HCT116 (cell line): ENCODE results near the gene IL1F10. TPM values are rescaled to one million over a fixed set of nuclear protein-coding genes. Genes with fewer than 3 reads are reported as not detected.

Experiments
- ATAC-seq: fragments of 200-7000 bp; cut with Tn5 transposase; 2 replicates; pipeline ENCODE4 v1.9.1; 2020; ENCODE audit warnings: mild to moderate bottlenecking, moderate library complexity
- BruUV-seq: library from RNA; stranded (reverse); fragments of 400-500 nt; replicated peaks from 2 replicates; lab custom pipeline; 2021; lab: Mats Ljungman, UMichigan
- CTCF ChIA-PET: fragments of 300-600 bp; sonication (Branson Sonifier 250); formaldehyde crosslinking; loops from one replicate; lab custom pipeline; 2021; ENCODE audit warnings: antibody characterized with exemption; lab: Charles Lee
- POLR2A ChIA-PET: fragments of 300-600, 350-600 bp; sonication (Branson Sonifier 250); formaldehyde crosslinking; loops from one replicate; lab custom pipeline; 2021; ENCODE audit warnings: antibody characterized with exemption; lab: Charles Lee
- RAD21 ChIA-PET, 2 experiments: fragments of 300-600 bp; sonication (Branson Sonifier 250); formaldehyde crosslinking; loops; one replicate each; lab custom pipeline; 2023; ENCODE audit warnings: low total read pairs in 2 of 2; ENCODE audit not compliant: uncharacterized antibody in 2 of 2, unreplicated experiment in 2 of 2, low non-redundant PET in 1 of 2; lab: Charles Lee
- DNase-seq: peaks from one replicate; pipeline ENCODE4 v3.0.0-alpha.2; 2010; ENCODE audit warnings: low read depth, low spot score
- H2AFZ ChIP-seq: fragments of 200-600 bp; shearing (Covaris generic), sonication (generic); 2 replicates; pipeline ENCODE4 v1.6.1; 2017; ENCODE audit warnings: low read depth, mixed run types, mixed read lengths, antibody characterized with exemption, low read length; ENCODE audit not compliant: poor library complexity, severe bottlenecking
- H3K27ac ChIP-seq: 2 replicates; pipeline ENCODE4 v1.5.1; 2012; ENCODE audit warnings: low read depth, low read length
- H3K27me3 ChIP-seq: fragments of 200-600 bp; sonication (generic); 2 replicates; pipeline ENCODE4 v1.6.1; 2016; ENCODE audit warnings: mixed run types, low read length, mixed read lengths; ENCODE audit not compliant: insufficient read depth
- H3K36me3 ChIP-seq, 2 experiments: fragments of 200-500 bp in 1 of 2; fragments of 200-600 bp in 1 of 2; sonication (Bioruptor generic) in 1 of 2; sonication (generic) in 1 of 2; 2 replicates each; pipeline versions ENCODE4 v1.5.1 to v1.6.1; 2014 to 2016; ENCODE audit warnings: low read length in 2 of 2, inconsistent platforms in 1 of 2, mixed read lengths in 1 of 2, mixed run types in 1 of 2; ENCODE audit not compliant: insufficient read depth in 2 of 2, control insufficient read depth in 1 of 2
- H3K4me1 ChIP-seq, 2 experiments: fragments of 200-600 bp in 1 of 2; sonication (generic) in 1 of 2; 2 replicates each; pipeline versions ENCODE4 v1.5.1 to v1.6.1; 2012 to 2017; ENCODE audit warnings: low read length in 2 of 2, inconsistent platforms in 1 of 2, mild to moderate bottlenecking in 1 of 2, mixed read lengths in 1 of 2, mixed run types in 1 of 2, moderate library complexity in 1 of 2; ENCODE audit not compliant: insufficient read depth in 2 of 2, control insufficient read depth in 1 of 2
- H3K4me2 ChIP-seq: fragments of 200-600 bp; sonication (generic); 2 replicates; pipeline ENCODE4 v1.6.1; 2017; ENCODE audit warnings: mixed run types, low read length, mixed read lengths
- H3K4me3 ChIP-seq, 2 experiments: fragments of 200-600 bp in 1 of 2; sonication (generic) in 1 of 2; replicated peaks in 1 of 2; 2 replicates each; pipeline ENCODE4 v1.5.1; 2011 to 2016; ENCODE audit warnings: low read length in 2 of 2, control low read depth in 1 of 2, low read depth in 1 of 2, mild to moderate bottlenecking in 1 of 2, mixed read lengths in 1 of 2, mixed run types in 1 of 2
- H3K79me2 ChIP-seq: fragments of 200-600 bp; sonication (generic); 2 replicates; pipeline ENCODE4 v1.6.1; 2017; ENCODE audit warnings: mild to moderate bottlenecking, mixed run types, low read length, moderate library complexity, mixed read lengths; ENCODE audit not compliant: insufficient read depth
- H3K9ac ChIP-seq: fragments of 200-600 bp; sonication (generic); 2 replicates; pipeline ENCODE4 v1.6.1; 2016; ENCODE audit warnings: low read length, mixed read lengths
- H3K9me2 ChIP-seq: fragments of 200-600 bp; sonication (generic), shearing (Covaris generic); 2 replicates; pipeline ENCODE4 v1.6.1; 2017; ENCODE audit warnings: mixed run types, mild to moderate bottlenecking, moderate library complexity; ENCODE audit not compliant: insufficient read depth
- H3K9me3 ChIP-seq, 2 experiments: fragments of 200-500 bp in 1 of 2; fragments of 200-600 bp in 1 of 2; sonication (Bioruptor generic) in 1 of 2; sonication (generic) in 1 of 2; 2 replicates each; pipeline ENCODE4 v1.6.1; 2014 to 2017; ENCODE audit warnings: low read length in 2 of 2, mixed read lengths in 2 of 2, inconsistent platforms in 1 of 2, low read depth in 1 of 2, mild to moderate bottlenecking in 1 of 2, mixed run types in 1 of 2, moderate library complexity in 1 of 2; ENCODE audit not compliant: control insufficient read depth in 1 of 2, insufficient read depth in 1 of 2
- H4K20me1 ChIP-seq: fragments of 200-600 bp; sonication (generic), shearing (Covaris generic); 2 replicates; pipeline ENCODE4 v1.6.1; 2017; ENCODE audit warnings: mixed run types, mild to moderate bottlenecking, moderate library complexity; ENCODE audit not compliant: insufficient read depth
- ATF3 ChIP-seq: IDR thresholded peaks from 2 replicates; pipeline ENCODE4 v1.6.1; 2012
- CEBPB ChIP-seq: IDR thresholded peaks from 2 replicates; pipeline ENCODE4 v1.6.1; 2012; ENCODE audit warnings: low read depth
- EGR1 ChIP-seq: IDR thresholded peaks from 2 replicates; pipeline ENCODE4 v1.6.1; 2012; ENCODE audit warnings: low read depth
- EZH2 ChIP-seq: fragments of 200-600 bp; sonication (generic); IDR thresholded peaks from 2 replicates; pipeline ENCODE4 v1.6.1; 2017; ENCODE audit warnings: antibody characterized with exemption, mixed run types
- EZH2phosphoT487 ChIP-seq: fragments of 200-600 bp; IDR thresholded peaks from 2 replicates; pipeline ENCODE4 v1.6.1; 2018; ENCODE audit warnings: antibody characterized with exemption, borderline replicate concordance
- FOSL1 ChIP-seq: IDR thresholded peaks from 2 replicates; pipeline ENCODE4 v1.6.1; 2012; ENCODE audit warnings: low read depth
- JUND ChIP-seq: IDR thresholded peaks from 2 replicates; pipeline ENCODE4 v1.6.1; 2012
- POLR2A ChIP-seq: IDR thresholded peaks from 2 replicates; pipeline ENCODE4 v1.7.0; 2011; ENCODE audit warnings: borderline replicate concordance; ENCODE audit not compliant: insufficient read depth, insufficient read length; ENCODE audit errors: extremely low read depth
- POLR2AphosphoS5 ChIP-seq: IDR thresholded peaks from 2 replicates; pipeline ENCODE4 v1.6.1; 2011; ENCODE audit warnings: mild to moderate bottlenecking, low read depth, low read length, moderate library complexity
- RAD21 ChIP-seq: IDR thresholded peaks from 2 replicates; pipeline ENCODE4 v1.6.1; 2012; ENCODE audit warnings: low read depth, mild to moderate bottlenecking
- REST ChIP-seq: IDR thresholded peaks from 2 replicates; pipeline ENCODE4 v1.6.1; 2012; ENCODE audit warnings: low read depth
- SRF ChIP-seq: IDR thresholded peaks from 2 replicates; pipeline ENCODE4 v1.6.1; 2012; ENCODE audit warnings: low read depth
- TCF7L2 ChIP-seq: IDR thresholded peaks from 2 replicates; pipeline ENCODE4 v1.7.0; 2011; ENCODE audit warnings: borderline replicate concordance, inconsistent platforms; ENCODE audit not compliant: insufficient read depth, insufficient read length; ENCODE audit errors: extremely low read depth
- YY1 ChIP-seq: IDR thresholded peaks from 2 replicates; pipeline ENCODE4 v1.6.1; 2011; ENCODE audit warnings: low read length, low read depth, moderate library complexity, mild to moderate bottlenecking; ENCODE audit not compliant: insufficient replicate concordance; ENCODE audit errors: extremely low read depth
- ZFX ChIP-seq: fragments of 450-650 bp; IDR thresholded peaks from 2 replicates; pipeline ENCODE4 v1.6.1; 2017
- ZNF274 ChIP-seq: fragments of 200-500 bp; sonication (Bioruptor generic); IDR thresholded peaks from 2 replicates; pipeline ENCODE4 v1.6.1; 2014; ENCODE audit warnings: mild to moderate bottlenecking, low read depth, low read length, inconsistent platforms
- intact Hi-C: fragments of 100-400 bp; cut with micrococcal nuclease; formaldehyde crosslinking; loops from 2 replicates; pipeline ENCODE4 v1.10.0; 2022
- total RNA-seq: library from RNA; stranded (reverse); gene quantifications from one replicate; pipeline ENCODE4 v1.2.1, GENCODE V29; 2021; ENCODE audit not compliant: unreplicated experiment

The IL1F10 gene
- total RNA-seq, 1 experiment from 2014 or later, result not detected

GRCh38 chr2:113069676-113070605 lies 2.2 kb downstream of the IL1F10 start:
- POLR2A ChIA-PET, result no interaction called here
- H3K9ac ChIP-seq, result no peak overlapping the region

More at GRCh38 chr2:113069676-113070605, 2.2 kb downstream of the IL1F10 start:
- Histone ChIP-seq H3K4me2 (no peak overlapping the region), H3K9me2 (no peaks in the 10 kb centered on the region), H3K27ac (no peak overlapping the region), H3K79me2 (no peaks in the 10 kb centered on the region), H2AFZ (no peak overlapping the region), H3K4me3 (no peak overlapping the region), H3K4me1 (peaks cover 0 to 6% of the 10 kb centered on the region in 2 experiments; a peak in 2 of 4 replicates), H3K27me3 (no peaks in the 10 kb centered on the region), H3K9me3 (no peaks in the 10 kb centered on the region), H4K20me1 (no peaks in the 10 kb centered on the region), H3K36me3 (no peaks in the 10 kb centered on the region)
- CTCF ChIA-PET, result interaction anchor here (0.6 to 1.6 kb wide), 3 partner anchors 10 to 129 kb away, joined by 3 to 6 read pairs (median 4); no protein-coding TSS in a partner anchor
- RAD21 ChIA-PET, result no interaction called here
- TF ChIP-seq ZNF274, result no peak
- TF ChIP-seq REST, result no peak
- TF ChIP-seq FOSL1, result no peak
- no peak for TF ChIP-seq SRF
- no peak for TF ChIP-seq EZH2phosphoT487
- no peak for TF ChIP-seq POLR2A
- no peak for TF ChIP-seq TCF7L2
- no peak for TF ChIP-seq POLR2AphosphoS5
- TF ChIP-seq ATF3, result no peak
- no peak for TF ChIP-seq CEBPB
- no peak for TF ChIP-seq EZH2
- TF ChIP-seq JUND, result no peak
- TF ChIP-seq YY1, result no peak
- no peak for TF ChIP-seq ZFX
- TF ChIP-seq EGR1, result no peak
- no peak for TF ChIP-seq RAD21
- DNase-seq (no peak), ATAC-seq (no peak)
- no TSS peak for BruUV-seq
- intact Hi-C loops, result no loop called here
